Retinal pigment epithelial cell (primary cell): ENCODE data around the gene FER.

Experiments used
- DNase-seq: peaks from one replicate; pipeline ENCODE4 v3.0.0-alpha.2; 2010; ENCODE audit warnings: low read depth
- H3K4me3 ChIP-seq: 2 replicates; pipeline ENCODE4 v1.5.1; 2011; ENCODE audit warnings: mild to moderate bottlenecking, low read length, control low read depth, moderate library complexity
- TF ChIP-seq, protein P1 (sequence below): conservative IDR thresholded peaks from 2 replicates; pipeline ENCODE4 v1.5.1; 2011; ENCODE audit warnings: low read depth, low read length, control low read depth, inconsistent platforms

FER gene

DNA sequence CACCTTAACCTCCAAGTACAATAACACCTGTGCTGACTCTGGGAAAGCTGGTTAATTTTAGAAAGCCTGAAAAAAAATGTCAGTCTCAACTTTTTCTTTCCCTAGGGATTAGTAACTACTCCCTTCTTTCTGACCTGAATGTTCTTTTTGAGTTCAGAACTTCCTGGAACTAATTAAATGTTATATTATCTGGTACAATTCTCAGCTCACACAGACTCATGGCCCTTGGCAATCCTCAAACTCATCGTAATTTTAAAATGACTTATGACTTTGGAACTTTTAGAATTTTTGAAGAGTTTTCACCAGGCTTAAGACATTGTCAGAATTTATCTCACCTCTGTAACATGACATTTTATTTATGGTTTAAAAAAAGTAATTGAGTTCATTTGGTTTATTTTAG lies 315.0 kb downstream of the FER start:
- TF ChIP-seq, protein P1, sequence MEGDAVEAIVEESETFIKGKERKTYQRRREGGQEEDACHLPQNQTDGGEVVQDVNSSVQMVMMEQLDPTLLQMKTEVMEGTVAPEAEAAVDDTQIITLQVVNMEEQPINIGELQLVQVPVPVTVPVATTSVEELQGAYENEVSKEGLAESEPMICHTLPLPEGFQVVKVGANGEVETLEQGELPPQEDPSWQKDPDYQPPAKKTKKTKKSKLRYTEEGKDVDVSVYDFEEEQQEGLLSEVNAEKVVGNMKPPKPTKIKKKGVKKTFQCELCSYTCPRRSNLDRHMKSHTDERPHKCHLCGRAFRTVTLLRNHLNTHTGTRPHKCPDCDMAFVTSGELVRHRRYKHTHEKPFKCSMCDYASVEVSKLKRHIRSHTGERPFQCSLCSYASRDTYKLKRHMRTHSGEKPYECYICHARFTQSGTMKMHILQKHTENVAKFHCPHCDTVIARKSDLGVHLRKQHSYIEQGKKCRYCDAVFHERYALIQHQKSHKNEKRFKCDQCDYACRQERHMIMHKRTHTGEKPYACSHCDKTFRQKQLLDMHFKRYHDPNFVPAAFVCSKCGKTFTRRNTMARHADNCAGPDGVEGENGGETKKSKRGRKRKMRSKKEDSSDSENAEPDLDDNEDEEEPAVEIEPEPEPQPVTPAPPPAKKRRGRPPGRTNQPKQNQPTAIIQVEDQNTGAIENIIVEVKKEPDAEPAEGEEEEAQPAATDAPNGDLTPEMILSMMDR = no peak
- DNase-seq = no peak

DNA sequence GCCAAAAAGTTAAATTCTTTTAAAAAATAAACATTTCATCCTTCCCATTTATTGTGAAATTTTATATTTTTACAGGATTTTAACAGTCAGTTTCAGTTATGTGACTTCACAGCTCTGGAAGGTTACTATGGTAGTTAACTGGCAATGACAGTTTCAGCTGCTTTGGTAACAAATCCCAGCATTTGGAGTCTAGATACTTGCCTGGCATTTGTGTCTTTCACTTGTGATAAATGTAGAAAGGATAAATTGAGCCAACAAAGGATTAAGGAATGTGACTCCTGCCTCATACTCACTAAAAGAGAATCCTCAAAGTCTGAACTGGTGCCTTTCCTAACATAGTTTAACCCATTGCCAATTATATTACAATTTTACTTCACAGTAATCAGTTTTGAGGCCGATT lies 315.5 kb downstream of the FER start:
- DNase-seq = peak; percentile 27
- no peak overlapping the region for H3K4me3 ChIP-seq
- TF ChIP-seq, protein P1 = no peak

More for the DNA sequence above, 315.0 kb downstream of the FER start:
- H3K4me3 ChIP-seq = no peak overlapping the region

DNA sequence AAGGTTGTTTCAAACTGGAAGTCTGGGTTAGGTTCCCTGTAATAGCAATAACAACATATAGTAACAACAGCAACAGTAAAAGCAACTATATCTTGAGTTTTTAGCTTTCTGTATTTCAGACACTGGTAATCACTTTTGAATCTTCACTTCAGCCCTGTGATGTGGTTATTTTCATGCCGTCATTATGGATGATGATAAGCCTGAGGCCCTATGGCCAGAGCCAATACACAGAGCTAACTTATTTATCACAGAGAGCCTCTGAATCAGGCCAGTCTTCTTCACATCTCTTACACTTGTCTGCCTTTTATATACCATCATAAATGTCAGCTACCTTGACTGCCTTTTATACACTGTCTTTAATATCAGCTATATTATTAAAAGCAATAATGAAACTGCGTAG lies 329.0 kb downstream of the FER start:
- no peak for DNase-seq
- TF ChIP-seq, protein P1 = no peak
- no peak overlapping the region for H3K4me3 ChIP-seq

DNA sequence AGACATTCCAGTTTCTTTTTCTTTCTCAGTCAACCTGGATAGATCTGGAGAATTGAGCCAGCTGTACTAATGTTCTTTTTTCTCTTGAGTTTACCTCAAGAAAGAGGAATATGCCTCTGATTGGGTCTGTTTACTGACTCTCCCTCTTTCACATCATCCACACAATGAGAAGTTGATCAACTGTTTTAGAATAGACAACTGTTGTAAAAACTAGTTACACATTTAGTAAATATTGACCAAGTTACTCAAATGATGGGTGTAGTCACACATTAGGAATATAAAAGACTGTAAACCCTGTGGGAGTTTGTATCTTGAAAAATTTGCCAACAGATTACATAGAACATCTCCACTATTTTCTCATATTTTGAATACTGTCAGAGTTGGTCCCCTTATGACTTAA lies 330.8 kb downstream of the FER start:
- TF ChIP-seq, protein P1 = no peak
- DNase-seq = no peak
- H3K4me3 ChIP-seq = no peak overlapping the region

DNA sequence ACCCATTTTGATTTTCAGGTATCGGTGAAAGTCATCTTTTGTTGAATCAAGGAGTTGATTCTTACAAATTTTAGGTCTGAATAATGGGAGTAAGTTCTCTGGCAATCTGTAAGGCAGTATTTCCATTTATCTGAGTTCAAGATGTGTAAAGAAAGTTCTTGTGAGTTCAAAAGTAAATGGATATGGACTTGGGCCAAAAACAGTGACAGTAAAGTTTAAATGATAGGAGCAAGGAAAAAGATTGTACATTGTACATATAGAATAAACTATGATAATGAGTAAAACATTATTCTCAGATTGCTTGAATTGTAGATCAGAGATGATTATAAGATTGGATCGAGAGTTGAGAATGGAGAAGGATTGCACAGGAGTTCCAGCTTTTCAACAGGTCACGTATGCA lies 332.8 kb downstream of the FER start:
- H3K4me3 ChIP-seq = no peak overlapping the region
- DNase-seq = no peak
- TF ChIP-seq, protein P1 = no peak

DNA sequence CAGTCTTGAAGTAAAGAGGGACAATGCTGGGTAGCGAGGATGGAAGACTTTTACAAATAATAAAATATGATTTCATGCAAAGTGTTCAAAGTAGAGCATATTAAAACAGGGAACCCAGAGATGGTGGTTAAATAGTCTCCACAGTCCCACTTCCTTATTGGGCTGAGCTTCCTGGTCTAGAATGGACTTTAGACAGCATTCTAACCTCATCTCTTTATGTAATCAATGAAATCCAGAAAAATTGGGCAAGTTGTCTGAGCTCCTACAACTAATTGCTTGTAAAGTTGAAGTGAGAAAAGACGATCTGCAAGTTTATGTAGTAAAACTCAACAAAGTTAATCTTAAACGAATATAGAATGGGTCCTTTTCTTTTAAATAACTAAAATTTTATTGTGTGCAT lies 333.2 kb downstream of the FER start:
- TF ChIP-seq, protein P1 = no peak
- H3K4me3 ChIP-seq = no peak overlapping the region
- no peak for DNase-seq

DNA sequence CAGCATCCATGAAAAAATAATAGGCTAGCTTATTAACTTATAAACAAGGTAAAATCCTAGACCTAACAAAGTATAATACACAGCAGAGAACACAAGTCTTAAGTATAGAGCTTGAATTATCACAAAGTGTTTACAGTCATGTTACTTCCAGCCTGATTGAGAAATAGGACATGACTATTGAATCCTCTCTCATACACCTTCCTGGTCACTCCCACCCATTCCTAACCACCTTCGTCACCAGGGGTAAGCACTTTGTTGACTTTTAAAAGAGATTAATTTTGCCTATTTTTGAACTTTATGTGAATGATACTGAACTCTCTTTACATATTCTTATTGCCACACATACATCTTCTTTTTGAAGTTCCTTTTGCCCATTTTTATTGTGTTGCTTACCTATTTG lies 336.2 kb downstream of the FER start:
- TF ChIP-seq, protein P1 = no peak
- DNase-seq = no peak
- no peak overlapping the region for H3K4me3 ChIP-seq
